GM21367 (cell line): ENCODE results near the gene BTBD3.

Experiments
- ATAC-seq: cut with Tn5 transposase; IDR thresholded peaks from one replicate; pipeline ENCODE4 v1.9.1; 2021; ENCODE audit not compliant: unreplicated experiment

The BTBD3 gene

GRCh38 chr20:11917663-11918062, at the start of gene BTBD3:
Gene BTBD3, plus strand, starts transcription at chr20:11917893. Its CDS starts 383 bp downstream, at chr20:11918276.
- peak; percentile 60 for ATAC-seq

- no peak for ATAC-seq
Observed at GRCh38 chr20:11869641-11870040, 48.1 kb upstream of the BTBD3 start.

GRCh38 chr20:11870411-11870810, 47.3 kb upstream of the BTBD3 start:
- no peak for ATAC-seq

GRCh38 chr20:11876555-11876954, 41.1 kb upstream of the BTBD3 start:
- no peak for ATAC-seq

- ATAC-seq, result no peak
Observed at GRCh38 chr20:11880680-11881079, 37.0 kb upstream of the BTBD3 start.

GRCh38 chr20:11881449-11881848, 36.2 kb upstream of the BTBD3 start:
- ATAC-seq, result no peak

- no peak for ATAC-seq
Observed at GRCh38 chr20:11882651-11883050, 35.0 kb upstream of the BTBD3 start.

- ATAC-seq, result no peak
Observed at GRCh38 chr20:11888648-11889047, 29.0 kb upstream of the BTBD3 start.

GRCh38 chr20:11890331-11891076, 27.2 kb upstream of the BTBD3 start:
- peak; percentile 45 for ATAC-seq

GRCh38 chr20:11891077-11891775, 26.5 kb upstream of the BTBD3 start:
- ATAC-seq, result peak; percentile 22

GRCh38 chr20:11891776-11892545, 25.7 kb upstream of the BTBD3 start:
- ATAC-seq, result peak; percentile 52

- ATAC-seq, result no peak
Observed at GRCh38 chr20:11894062-11894461, 23.6 kb upstream of the BTBD3 start.

GRCh38 chr20:11895861-11896387, 21.8 kb upstream of the BTBD3 start:
- ATAC-seq, result no peak

- ATAC-seq, result no peak
Observed at GRCh38 chr20:11901127-11901526, 16.6 kb upstream of the BTBD3 start.

- ATAC-seq, result no peak
Observed at GRCh38 chr20:11902285-11902697, 15.4 kb upstream of the BTBD3 start.

GRCh38 chr20:11905460-11906179, 12.1 kb upstream of the BTBD3 start:
- no peak for ATAC-seq

GRCh38 chr20:11906626-11907480, 10.8 kb upstream of the BTBD3 start:
- no peak for ATAC-seq

GRCh38 chr20:11907621-11908020, 10.1 kb upstream of the BTBD3 start:
- no peak for ATAC-seq

GRCh38 chr20:11912013-11912658, 5.6 kb upstream of the BTBD3 start:
- no peak for ATAC-seq
